Stimulated activated CD4-positive, alpha-beta T cell treated with anti-CD3 and anti-CD28 coated beads, Interleukin-4, amount 100 ng/mL, for 1 hour (primary cell): Measurements from ENCODE around the gene DNAH7.

ENCODE experiments used
- DNase-seq: peaks from one replicate; pipeline ENCODE4 v3.0.0-alpha.2; 2020

The DNAH7 gene

DNA sequence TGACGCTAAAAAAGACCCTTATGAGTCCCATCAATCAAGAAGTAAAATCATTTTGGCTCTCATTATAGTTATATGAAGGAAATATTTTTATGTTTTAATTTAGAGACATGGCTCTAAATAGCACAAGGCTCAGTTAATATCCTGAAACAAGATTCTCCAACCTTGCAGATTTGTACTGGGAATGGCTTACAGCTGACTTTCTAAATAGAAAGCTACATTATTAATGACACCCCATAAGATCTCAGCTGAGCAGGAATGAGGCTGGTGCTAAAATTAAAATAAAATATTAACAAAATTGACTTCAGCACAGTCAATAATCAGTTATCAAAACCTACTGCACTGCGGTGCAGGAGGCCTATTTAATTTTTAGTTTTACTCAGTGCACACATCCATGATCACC is 274.8 kb downstream of the DNAH7 start:
- no peak for DNase-seq

DNA sequence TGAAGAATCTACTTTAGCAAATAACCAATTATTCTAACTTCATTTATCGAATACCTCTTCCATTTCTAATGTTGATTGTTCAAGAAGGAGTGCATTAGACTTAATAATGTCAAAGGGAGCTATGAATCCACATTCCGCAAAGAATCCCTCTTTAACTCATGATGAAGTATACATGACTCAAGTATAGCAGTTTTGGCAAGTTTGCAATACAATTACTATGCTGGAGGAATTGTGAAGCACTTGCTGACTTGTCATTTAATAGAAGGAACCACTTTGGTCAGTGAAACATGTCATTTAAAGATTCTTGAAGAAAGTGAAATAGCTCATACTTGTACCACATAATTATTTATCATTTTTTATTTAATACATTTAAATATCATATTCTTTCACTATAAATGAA is 286.5 kb downstream of the DNAH7 start:
- DNase-seq: no peak

DNA sequence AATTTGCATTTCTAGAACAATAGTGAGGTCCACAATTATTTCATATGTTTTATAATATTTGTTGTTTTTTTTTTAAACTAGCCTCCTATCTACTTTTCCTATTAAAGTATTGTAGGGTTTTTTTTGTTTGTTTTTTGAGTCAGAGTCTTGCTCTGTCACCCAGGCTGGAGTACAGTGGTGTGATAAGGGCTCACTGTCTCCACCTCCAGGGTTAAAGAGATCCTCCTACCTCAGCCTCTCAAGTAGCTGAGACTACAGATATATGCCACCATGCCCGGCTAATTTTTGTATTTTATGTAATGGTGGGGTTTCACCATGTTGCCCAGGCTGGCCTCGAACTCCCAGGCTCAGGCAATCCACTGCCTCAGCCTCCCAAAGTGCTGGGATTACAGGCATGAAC is 289.1 kb downstream of the DNAH7 start:
- DNase-seq: no peak

DNA sequence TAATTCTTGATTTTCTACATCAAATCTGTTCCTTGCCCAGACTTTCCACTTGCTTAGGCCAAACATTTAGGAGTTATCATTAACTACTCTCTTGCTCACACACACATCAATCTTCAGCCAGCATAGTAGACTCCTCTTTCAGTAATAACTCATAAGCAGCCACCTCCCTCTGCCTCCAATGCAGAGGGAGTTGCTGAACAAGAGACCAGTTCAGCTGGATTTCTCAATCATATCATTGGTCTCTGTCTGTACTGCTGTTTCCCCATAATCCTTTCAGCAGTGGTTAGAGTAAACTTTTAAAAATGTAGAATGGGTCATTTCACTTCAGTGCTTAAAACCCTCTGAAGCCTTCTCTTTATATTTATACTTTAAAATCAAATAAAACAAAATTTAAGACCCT is 298.7 kb downstream of the DNAH7 start:
- DNase-seq: no peak

DNA sequence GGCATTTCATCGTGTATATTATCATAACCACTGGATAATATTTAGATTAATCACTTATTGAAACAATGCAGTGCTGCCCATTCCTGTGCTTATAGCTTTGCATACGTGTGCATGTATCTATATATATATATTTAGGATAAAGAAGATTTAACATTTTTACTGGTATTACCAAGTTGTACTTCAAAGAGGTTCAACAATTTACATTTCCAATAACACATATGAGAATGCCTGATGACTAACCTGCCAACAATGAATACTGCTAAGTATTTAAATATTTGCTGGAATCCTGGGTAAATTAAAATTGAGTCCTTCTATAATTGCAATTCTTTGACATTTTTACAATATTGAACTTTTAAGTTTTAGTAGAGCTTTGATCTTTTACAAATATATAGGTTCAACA is 300.2 kb downstream of the DNAH7 start:
- DNase-seq: no peak

DNA sequence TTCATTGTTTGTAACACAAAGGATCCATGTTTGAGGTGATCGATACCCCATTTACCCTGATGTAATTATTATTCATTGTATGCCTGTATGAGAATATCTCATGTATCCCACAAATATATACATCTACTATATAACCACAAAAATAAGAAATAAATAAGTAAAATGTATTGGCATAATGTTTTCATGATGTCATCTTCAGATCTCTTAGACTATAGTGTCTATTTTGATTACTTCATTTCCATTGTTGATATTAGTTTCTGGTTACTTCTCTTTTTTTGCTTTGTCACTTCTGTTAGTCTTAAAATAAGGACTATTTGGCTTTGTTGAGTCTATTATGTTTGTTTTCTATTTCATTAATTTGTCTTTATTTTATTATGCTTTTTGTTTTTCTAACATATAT is 301.9 kb downstream of the DNAH7 start:
- DNase-seq: no peak

GRCh38 chr2:195763866-195764265 is 304.8 kb downstream of the DNAH7 start:
- DNase-seq: no peak

DNA sequence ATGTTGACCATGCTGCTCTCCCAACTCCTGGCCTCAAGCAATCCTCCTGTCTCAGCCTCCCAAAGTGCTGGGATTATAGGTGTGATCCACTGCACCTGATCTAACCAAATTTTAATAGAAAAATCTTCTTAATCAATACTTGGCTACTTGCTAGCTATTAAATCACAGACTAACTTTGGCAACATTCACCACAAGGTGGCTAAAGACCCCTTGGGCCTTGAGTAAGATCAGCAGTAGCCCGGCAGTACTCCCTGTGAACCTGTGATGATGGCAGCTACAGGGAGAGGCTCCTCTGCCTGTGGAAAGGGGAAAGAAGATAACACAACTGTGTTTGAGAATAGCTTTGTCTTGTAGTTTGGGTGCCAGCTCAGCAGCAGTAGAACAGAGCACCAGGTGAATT is 308.8 kb downstream of the DNAH7 start:
- no peak for DNase-seq

GRCh38 chr2:195758846-195759245 is 309.8 kb downstream of the DNAH7 start:
- DNase-seq: no peak

DNA sequence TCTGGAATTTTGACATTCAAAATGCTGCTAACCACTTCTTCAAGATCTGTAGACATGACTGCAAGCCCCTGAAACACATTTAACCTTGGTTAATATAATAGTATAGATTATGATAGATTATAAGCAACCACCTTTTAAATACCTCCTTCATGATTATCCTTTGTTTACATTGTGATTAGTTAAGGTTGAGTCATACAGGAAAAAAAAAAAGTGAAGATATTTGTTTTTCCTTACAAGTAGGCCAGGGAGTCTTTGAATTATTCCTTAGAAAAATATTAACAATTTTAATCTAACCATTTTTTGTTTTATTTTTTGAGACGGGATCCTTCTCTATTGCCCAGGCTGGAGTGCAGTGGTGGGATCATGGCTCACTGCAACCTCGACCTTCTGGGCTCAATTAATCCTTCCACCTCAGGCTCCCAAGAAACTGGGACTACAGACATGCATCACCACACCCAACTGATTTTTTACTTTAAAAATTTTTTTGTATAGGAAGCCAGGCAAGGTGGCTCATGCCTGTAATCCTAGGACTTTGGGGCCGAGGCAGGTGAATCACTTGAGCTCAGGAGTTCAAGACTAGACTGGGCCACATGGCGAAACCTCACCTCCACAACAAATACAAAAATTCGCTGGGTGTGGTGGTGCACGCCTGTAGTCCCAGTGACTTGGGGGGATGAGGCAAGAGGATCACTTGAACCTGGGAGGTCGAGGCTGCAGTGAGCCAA is 312.3 kb downstream of the DNAH7 start:
- DNase-seq: no peak

DNA sequence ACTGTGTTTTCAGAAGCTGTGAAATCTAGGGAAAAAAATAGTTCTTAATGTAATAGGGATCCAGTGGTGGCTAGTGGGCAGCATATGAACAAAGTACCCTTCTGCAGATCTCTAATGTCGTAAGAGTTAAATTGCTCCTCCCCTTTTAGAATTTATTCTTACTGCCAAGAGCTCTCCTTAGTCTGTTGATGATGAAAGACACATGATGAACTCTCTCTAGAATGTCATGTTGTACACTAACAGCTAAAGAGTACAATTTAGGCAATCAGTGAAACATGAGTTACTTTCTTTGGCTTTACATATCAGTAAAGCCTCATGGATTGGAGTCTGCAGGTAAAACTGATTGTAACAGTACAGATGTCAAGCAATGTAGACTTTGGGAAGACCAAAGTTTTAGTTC is 327.4 kb downstream of the DNAH7 start:
- no peak for DNase-seq

DNA sequence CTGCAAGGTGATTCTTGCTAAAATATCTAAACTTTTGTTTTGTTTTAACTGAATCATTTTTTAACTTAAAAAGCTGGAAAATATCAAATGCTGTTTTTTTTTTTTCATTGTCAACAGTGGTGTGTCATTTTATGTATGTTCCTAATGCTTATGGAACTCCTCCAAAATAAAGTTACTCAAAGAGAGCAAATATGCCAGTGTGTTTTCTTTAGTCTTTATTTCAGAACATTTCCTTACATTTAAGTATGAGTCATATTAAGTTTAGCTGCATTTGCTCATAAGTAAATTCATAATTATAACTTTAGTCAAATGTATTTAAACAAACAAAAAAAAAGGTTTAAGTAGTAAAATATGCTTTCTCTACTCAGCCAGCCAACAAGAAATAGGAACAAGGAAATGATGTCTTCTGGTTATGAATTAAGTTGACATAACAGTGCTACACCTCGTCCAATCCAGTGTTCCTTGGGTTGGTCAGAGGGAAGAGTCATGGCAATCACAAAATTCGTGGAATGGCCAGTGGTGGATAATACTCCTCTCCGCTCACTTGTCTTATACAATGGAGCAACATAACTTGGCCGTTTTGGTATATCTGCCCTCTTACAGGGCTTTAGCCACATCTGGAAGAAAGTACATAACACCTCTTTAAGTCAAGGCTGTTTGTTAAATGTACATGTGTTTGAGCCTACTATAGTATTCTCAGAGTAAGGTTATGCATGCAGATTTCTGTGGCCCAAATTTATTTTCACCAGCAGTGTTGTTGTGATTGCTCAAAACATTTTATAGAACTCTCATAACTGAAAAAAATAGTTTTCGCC is 330.9 kb downstream of the DNAH7 start:
- no peak for DNase-seq

DNA sequence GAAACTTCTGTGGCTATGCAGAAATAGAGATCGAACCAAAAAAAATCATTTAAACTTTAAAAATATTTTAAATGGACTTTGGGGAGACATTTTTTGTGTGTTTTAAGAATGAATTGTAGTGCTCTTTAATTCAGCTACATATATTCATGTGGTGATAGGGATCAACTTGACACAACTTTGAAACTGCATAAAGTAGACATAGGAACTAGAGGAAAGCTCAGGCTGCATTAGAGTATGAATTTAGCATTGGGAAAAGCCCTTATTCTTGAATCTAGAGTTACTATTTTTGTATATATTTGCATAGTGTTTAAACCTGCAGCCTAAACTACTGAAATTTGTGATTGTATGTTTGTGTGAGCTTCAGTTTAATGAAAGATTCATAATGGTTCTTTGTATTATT is 333.3 kb downstream of the DNAH7 start:
- DNase-seq: no peak

DNA sequence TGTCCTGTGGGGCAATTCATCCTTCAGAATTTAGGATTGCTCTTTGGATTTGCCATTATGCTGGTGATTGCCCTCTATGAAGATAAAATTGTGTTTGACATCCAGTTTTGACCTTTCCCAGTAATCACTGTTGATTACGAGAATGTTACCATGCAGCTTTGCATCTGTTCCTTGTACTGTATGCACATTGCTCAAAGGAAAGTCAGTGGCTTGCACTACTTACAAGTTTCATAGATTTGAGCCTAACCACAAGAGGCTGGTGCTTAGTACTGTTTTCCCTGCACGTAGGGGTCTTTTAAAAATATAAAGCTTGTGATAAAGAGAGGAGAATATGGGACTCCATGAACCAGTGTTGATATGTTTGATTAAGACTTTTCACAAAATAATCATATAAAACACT is 333.7 kb downstream of the DNAH7 start:
- no peak for DNase-seq

DNA sequence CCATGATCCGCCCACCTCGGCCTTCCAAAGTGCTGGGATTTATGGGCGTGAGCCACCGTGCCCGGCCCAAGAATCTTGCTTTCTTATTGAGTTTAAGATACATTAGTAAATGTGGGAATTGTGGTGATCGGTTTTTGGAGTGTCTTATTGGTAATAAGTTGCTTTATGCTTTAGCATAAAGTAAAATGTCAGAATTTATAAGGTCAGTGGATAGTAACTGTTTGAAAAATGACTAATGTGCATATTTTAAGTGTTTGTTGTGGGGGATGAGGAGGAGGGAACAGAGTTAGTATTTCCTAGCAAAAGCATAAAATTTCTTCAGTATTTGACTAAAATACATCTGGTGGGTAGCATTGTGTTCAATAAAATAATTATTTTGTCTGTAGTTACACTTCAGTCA is 334.2 kb downstream of the DNAH7 start:
- no peak for DNase-seq

DNA sequence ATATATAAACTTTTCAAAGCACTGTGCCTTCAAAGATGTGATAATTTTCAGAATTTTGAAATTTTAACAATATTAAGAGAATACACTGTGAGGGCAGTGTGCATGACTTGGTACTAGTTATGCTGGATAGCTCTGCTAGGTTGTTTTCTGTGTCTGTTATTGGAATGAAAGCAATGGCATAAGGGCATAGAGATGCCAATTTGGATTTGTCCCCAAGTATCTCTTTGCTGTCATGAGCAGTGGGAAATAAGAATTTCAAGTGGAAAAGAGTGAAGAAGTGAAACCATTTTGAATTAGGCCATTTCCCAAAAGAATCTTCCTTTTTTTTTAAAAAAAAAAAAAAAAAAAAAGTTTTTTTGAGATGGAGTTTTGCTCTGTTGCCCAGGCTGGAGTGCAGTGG is 334.8 kb downstream of the DNAH7 start:
- DNase-seq: no peak

DNA sequence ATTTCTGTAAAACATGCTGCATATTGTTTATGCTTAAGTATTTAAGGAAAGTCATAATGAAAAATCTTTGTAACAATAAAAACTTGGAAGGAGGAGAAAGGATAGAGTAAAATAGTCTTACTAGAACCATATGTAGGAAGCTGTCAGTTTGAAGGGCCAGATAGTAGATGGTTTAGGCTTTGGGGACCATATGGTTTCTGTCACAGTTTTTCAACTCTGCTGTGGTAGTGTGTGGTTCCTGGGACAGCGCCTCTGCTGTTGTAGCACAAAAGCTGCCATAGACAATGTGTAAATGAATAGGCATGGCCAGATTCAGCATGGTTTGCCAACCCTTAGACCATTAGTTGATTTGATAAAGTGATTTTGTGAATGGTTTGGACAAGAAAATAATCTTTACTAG is 336.1 kb downstream of the DNAH7 start:
- no peak for DNase-seq

GRCh38 chr2:195730912-195731311 is 337.7 kb downstream of the DNAH7 start:
- DNase-seq: no peak

GRCh38 chr2:195727106-195727505 is 341.5 kb downstream of the DNAH7 start:
- no peak for DNase-seq

GRCh38 chr2:195722075-195722474 is 346.6 kb downstream of the DNAH7 start:
- DNase-seq: no peak

DNA sequence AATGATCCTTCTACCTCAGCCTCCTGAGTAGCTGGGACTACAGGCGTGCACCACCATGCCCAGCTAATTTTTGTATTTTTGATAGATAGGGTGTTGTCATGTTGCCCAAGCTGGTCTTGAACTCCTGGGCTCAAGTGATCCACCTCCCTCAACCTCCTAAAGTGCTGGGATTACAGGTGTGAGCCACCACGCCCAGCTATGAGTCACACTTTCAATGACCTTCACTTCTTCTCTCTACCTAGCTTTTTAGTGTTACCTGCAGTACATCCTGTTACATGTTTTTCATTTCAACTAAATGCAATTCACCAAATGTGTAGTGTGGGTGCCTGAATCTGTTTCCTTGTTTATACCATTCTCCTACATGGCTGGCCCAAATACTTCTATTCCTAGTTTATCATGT is 347.6 kb downstream of the DNAH7 start:
- no peak for DNase-seq

GRCh38 chr2:195716466-195716865 is 352.2 kb downstream of the DNAH7 start:
- no peak for DNase-seq

DNA sequence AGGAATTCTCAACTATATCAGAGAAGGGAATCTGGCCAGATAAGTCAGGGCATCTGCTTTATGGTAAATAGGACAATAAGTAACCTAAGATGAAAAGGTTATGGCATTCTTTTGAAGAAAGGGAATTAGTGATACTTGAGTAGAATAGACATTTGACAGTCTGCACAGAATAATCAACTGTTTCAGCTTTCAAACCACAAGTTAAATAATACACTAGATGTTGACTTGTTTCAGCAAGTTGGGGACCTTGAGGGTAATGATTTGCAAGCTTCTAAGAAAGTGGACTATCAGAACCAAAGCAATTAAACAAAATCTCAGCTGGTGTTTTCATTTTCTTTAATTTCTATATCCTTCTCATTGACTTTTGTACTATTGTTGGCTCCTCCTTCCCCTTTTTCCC is 357.2 kb downstream of the DNAH7 start:
- DNase-seq: no peak

GRCh38 chr2:195709901-195710806 is 358.5 kb downstream of the DNAH7 start:
- DNase-seq: no peak
